Mesenchymal stem cell (in vitro differentiated cells and primary cell): ENCODE measurements around the gene HS6ST2.

Source experiments
- DNase-seq: peaks from one replicate; pipeline ENCODE4 v3.0.0-alpha.2; 2013
- H2AFZ ChIP-seq: one replicate; pipeline ENCODE4 v1.6.1; 2013; ENCODE audit warnings: low read depth, mild to moderate bottlenecking, control low read depth, inconsistent platforms, low read length, moderate library complexity
- H2AK5ac ChIP-seq: 2 replicates; pipeline ENCODE4 v1.6.1; 2013; ENCODE audit warnings: low read length, moderate library complexity, mild to moderate bottlenecking, inconsistent platforms; ENCODE audit not compliant: severe bottlenecking
- H2BK120ac ChIP-seq: one replicate; pipeline ENCODE4 v1.6.1; 2013; ENCODE audit warnings: low read depth, mild to moderate bottlenecking, inconsistent platforms, low read length, moderate library complexity
- H2BK12ac ChIP-seq, 2 experiments: one replicate each; pipeline ENCODE4 v1.6.1; 2013; ENCODE audit warnings: inconsistent platforms in 2 of 2, low read length in 2 of 2, mild to moderate bottlenecking in 2 of 2, moderate library complexity in 2 of 2, control low read depth in 1 of 2
- H2BK15ac ChIP-seq: one replicate; pipeline ENCODE4 v1.6.1; 2013; ENCODE audit warnings: mild to moderate bottlenecking, low read depth, inconsistent platforms; ENCODE audit not compliant: poor library complexity, severe bottlenecking
- H2BK5ac ChIP-seq: 2 replicates; pipeline ENCODE4 v1.6.1; 2013; ENCODE audit warnings: low read depth, mild to moderate bottlenecking, low read length, control low read depth, inconsistent platforms; ENCODE audit not compliant: poor library complexity, severe bottlenecking
- H3K14ac ChIP-seq, 2 experiments: one replicate each; pipeline ENCODE4 v1.6.1; 2013; ENCODE audit warnings: inconsistent platforms in 2 of 2, low read length in 2 of 2, control low read depth in 1 of 2, mild to moderate bottlenecking in 1 of 2, moderate library complexity in 1 of 2
- H3K18ac ChIP-seq, 2 experiments: one replicate each; pipeline ENCODE4 v1.6.1; 2013; ENCODE audit warnings: inconsistent platforms in 2 of 2, low read length in 2 of 2, control low read depth in 1 of 2, low read depth in 1 of 2, mild to moderate bottlenecking in 1 of 2
- H3K23ac ChIP-seq, 2 experiments: one replicate each; pipeline ENCODE4 v1.6.1; 2013; ENCODE audit warnings: inconsistent platforms in 2 of 2, low read length in 2 of 2, mild to moderate bottlenecking in 2 of 2, moderate library complexity in 2 of 2, control low read depth in 1 of 2
- H3K27ac ChIP-seq: 2 replicates; pipeline ENCODE4 v1.5.1; 2013; ENCODE audit warnings: mild to moderate bottlenecking, moderate library complexity, low read length, control low read depth, inconsistent platforms; ENCODE audit not compliant: poor library complexity, severe bottlenecking
- H3K27me3 ChIP-seq, 2 experiments: 2 replicates each; pipeline versions ENCODE4 v1.6.1 to v1.7.0; 2013; ENCODE audit warnings: low read length in 2 of 2, mild to moderate bottlenecking in 2 of 2, moderate library complexity in 2 of 2, control low read depth in 1 of 2, inconsistent platforms in 1 of 2; ENCODE audit not compliant: control insufficient read depth in 1 of 2, insufficient read depth in 1 of 2
- H3K36me3 ChIP-seq, 2 experiments: 2 replicates each; pipeline versions ENCODE4 v1.6.1 to v1.7.0; 2013; ENCODE audit warnings: low read length in 2 of 2, control low read depth in 1 of 2, inconsistent platforms in 1 of 2, low read depth in 1 of 2, mild to moderate bottlenecking in 1 of 2; ENCODE audit not compliant: insufficient read depth in 2 of 2, control insufficient read depth in 1 of 2
- H3K4ac ChIP-seq, 2 experiments: one replicate each; pipeline ENCODE4 v1.6.1; 2013; ENCODE audit warnings: inconsistent platforms in 2 of 2, low read length in 2 of 2, mild to moderate bottlenecking in 2 of 2, moderate library complexity in 2 of 2, control low read depth in 1 of 2, low read depth in 1 of 2
- H3K4me1 ChIP-seq: 2 replicates; pipeline ENCODE4 v1.6.1; 2013; ENCODE audit warnings: low read depth, low read length, control low read depth; ENCODE audit not compliant: control insufficient read depth, insufficient read depth
- H3K4me2 ChIP-seq: 2 replicates; pipeline ENCODE4 v1.6.1; 2013; ENCODE audit warnings: low read length, mild to moderate bottlenecking, inconsistent platforms; ENCODE audit not compliant: poor library complexity, severe bottlenecking
- H3K4me3 ChIP-seq, 2 experiments: 2 replicates each; pipeline versions ENCODE4 v1.5.1 to v1.7.0; 2013; ENCODE audit warnings: low read length in 2 of 2, mild to moderate bottlenecking in 2 of 2, control low read depth in 1 of 2, low read depth in 1 of 2; ENCODE audit not compliant: insufficient read depth in 1 of 2
- H3K79me1 ChIP-seq: replicated peaks from 2 replicates; pipeline ENCODE4 v1.6.1; 2013; ENCODE audit warnings: mild to moderate bottlenecking, control low read depth, low read length, inconsistent platforms; ENCODE audit not compliant: poor library complexity, severe bottlenecking
- H3K9ac ChIP-seq: 2 replicates; pipeline ENCODE4 v1.7.0; 2013; ENCODE audit warnings: mild to moderate bottlenecking, low read length, moderate library complexity
- H3K9me3 ChIP-seq: 2 replicates; pipeline ENCODE4 v1.7.0; 2013; ENCODE audit warnings: mild to moderate bottlenecking, low read length; ENCODE audit not compliant: control insufficient read depth
- H4K8ac ChIP-seq: one replicate; pipeline ENCODE4 v1.6.1; 2013; ENCODE audit warnings: inconsistent platforms, mild to moderate bottlenecking, low read length, moderate library complexity
- H4K91ac ChIP-seq: one replicate; pipeline ENCODE4 v1.6.1; 2013; ENCODE audit warnings: mild to moderate bottlenecking, low read length, inconsistent platforms
- WGBS: methylation state at CpG from one replicate; pipeline ENCODE4 v1.1.7; 2013; ENCODE audit warnings: mixed read lengths; 5-methylcytosine and 5-hydroxymethylcytosine counted together

Gene HS6ST2

DNA sequence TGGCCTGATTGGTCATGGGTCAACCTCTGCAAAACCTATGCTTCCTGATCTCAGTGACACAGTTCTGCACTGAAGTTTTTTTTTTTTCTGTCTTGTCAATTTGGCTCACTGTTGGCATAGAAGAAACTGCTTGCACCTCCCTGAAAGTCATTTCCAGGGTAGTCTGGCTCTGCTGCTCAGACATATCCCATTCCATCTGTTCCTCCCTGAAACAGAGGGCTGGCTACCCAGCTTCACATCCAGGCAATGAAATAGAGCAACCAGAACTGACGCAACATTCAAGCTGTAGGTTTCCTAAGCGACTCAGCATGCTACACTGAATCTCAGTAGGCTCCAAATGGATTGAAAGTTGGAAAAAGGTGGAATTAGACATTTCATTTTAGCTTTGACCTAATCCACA lies 292.8 kb downstream of the HS6ST2 start:
- Histone ChIP-seq H3K79me1 (no peaks in the 10 kb centered on the region), H2AK5ac (no peak overlapping the region), H3K14ac (no peak overlapping the region), H3K18ac (no peak overlapping the region), H3K4ac (no peak overlapping the region), H3K9ac (no peak overlapping the region), H4K8ac (no peak overlapping the region), H3K36me3 (no peaks in the 10 kb centered on the region), H2BK5ac (no peak overlapping the region), H2AFZ (no peak overlapping the region), H2BK12ac (no peak overlapping the region), H3K27ac (no peak overlapping the region), H4K91ac (no peak overlapping the region), H2BK120ac (no peak overlapping the region), H3K27me3 (peaks cover 0 to 31% of the 10 kb centered on the region in 2 experiments), H3K4me2 (no peak overlapping the region), H3K9me3 (peaks cover 24% of the 10 kb centered on the region), H3K23ac (no peak overlapping the region), H2BK15ac (no peak overlapping the region), H3K4me1 (no peaks in the 10 kb centered on the region), H3K4me3 (no peak overlapping the region)
- 67% methylated on average over 1 of the region's 2 CpGs for WGBS
- no peak for DNase-seq

DNA sequence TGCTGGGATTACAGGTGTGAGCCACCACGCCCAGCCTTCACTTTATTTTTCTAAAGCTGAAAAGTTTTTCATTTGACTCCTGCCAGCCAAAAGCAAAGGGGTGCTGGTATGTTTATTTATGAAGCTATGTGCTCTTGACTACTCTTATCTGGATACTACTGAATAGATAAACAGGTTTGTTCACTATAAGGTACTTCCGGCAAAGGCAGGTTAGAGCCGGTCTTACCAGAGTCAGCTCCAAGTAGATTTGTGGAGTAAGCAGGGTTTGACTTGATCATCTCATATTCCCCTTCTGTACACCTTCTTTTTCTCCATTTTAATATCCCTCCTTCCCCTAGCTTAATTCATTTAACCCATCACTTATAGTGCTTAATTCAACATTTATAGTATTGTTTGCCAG lies 294.2 kb downstream of the HS6ST2 start:
- no peak overlapping the region for H2BK15ac ChIP-seq
- H2BK120ac ChIP-seq, result no peak overlapping the region
- peaks cover 0 to 36% of the 10 kb centered on the region in 2 experiments for H3K27me3 ChIP-seq
- WGBS, result no CpG with 5 or more reads among the region's 3 CpGs
- H3K4me1 ChIP-seq, result no peaks in the 10 kb centered on the region
- no peak overlapping the region for H3K4me2 ChIP-seq
- H3K36me3 ChIP-seq, result no peaks in the 10 kb centered on the region
- H3K79me1 ChIP-seq, result no peaks in the 10 kb centered on the region
- no peak overlapping the region for H2AK5ac ChIP-seq
- H2BK5ac ChIP-seq, result no peak overlapping the region
- no peak overlapping the region for H4K8ac ChIP-seq
- H2AFZ ChIP-seq, result no peak overlapping the region
- no peak overlapping the region for H3K9ac ChIP-seq
- H3K18ac ChIP-seq, result no peak overlapping the region
- H3K23ac ChIP-seq, result no peak overlapping the region
- no peak for DNase-seq
- H4K91ac ChIP-seq, result no peak overlapping the region
- no peak overlapping the region for H3K27ac ChIP-seq
- peaks cover 24% of the 10 kb centered on the region for H3K9me3 ChIP-seq
- no peak overlapping the region for H2BK12ac ChIP-seq
- no peak overlapping the region for H3K4me3 ChIP-seq
- H3K14ac ChIP-seq, result no peak overlapping the region
- H3K4ac ChIP-seq, result no peak overlapping the region

GRCh38 chrX:132662844-132663243 lies 295.6 kb downstream of the HS6ST2 start:
- 17% methylated on average over 1 of the region's 2 CpGs for WGBS
- H3K79me1 ChIP-seq, result no peaks in the 10 kb centered on the region
- H3K9ac ChIP-seq, result no peak overlapping the region
- no peak overlapping the region for H3K27ac ChIP-seq
- no peak overlapping the region for H3K4ac ChIP-seq
- no peak overlapping the region for H2BK15ac ChIP-seq
- H3K14ac ChIP-seq, result no peak overlapping the region
- H2AFZ ChIP-seq, result no peak overlapping the region
- H3K36me3 ChIP-seq, result no peaks in the 10 kb centered on the region
- no peak overlapping the region for H4K8ac ChIP-seq
- H3K27me3 ChIP-seq, result peaks cover 0 to 35% of the 10 kb centered on the region in 2 experiments
- H4K91ac ChIP-seq, result no peak overlapping the region
- H3K4me2 ChIP-seq, result no peak overlapping the region
- H2BK5ac ChIP-seq, result no peak overlapping the region
- no peak overlapping the region for H2BK120ac ChIP-seq
- H2AK5ac ChIP-seq, result no peak overlapping the region
- DNase-seq, result no peak
- H3K4me1 ChIP-seq, result no peaks in the 10 kb centered on the region
- H3K18ac ChIP-seq, result no peak overlapping the region
- no peak overlapping the region for H2BK12ac ChIP-seq
- H3K4me3 ChIP-seq, result no peak overlapping the region
- peaks cover 24% of the 10 kb centered on the region for H3K9me3 ChIP-seq
- no peak overlapping the region for H3K23ac ChIP-seq

- Histone ChIP-seq H2AFZ (no peak overlapping the region), H3K9ac (no peak overlapping the region), H3K4me2 (no peak overlapping the region), H3K9me3 (peaks cover 6% of the 10 kb centered on the region), H3K4me3 (no peak overlapping the region), H3K18ac (no peak overlapping the region), H3K23ac (no peak overlapping the region), H2BK120ac (no peak overlapping the region), H2BK5ac (no peak overlapping the region), H3K4me1 (no peaks in the 10 kb centered on the region), H3K4ac (no peak overlapping the region), H3K79me1 (no peaks in the 10 kb centered on the region), H4K8ac (no peak overlapping the region), H3K27ac (no peak overlapping the region), H3K36me3 (no peaks in the 10 kb centered on the region), H2AK5ac (no peak overlapping the region), H3K14ac (no peak overlapping the region), H3K27me3 (peaks cover 0 to 52% of the 10 kb centered on the region in 2 experiments), H2BK12ac (no peak overlapping the region), H2BK15ac (no peak overlapping the region), H4K91ac (no peak overlapping the region)
- no peak for DNase-seq
- 91% methylated on average over 4 of the region's 5 CpGs for whole genome bisulfite sequencing
Observed at GRCh38 chrX:132657876-132658275, 300.6 kb downstream of the HS6ST2 start.
